Astrocyte (in vitro differentiated cells and primary cell): ENCODE results near the gene C5.

ENCODE experiments used
- CTCF ChIP-seq: IDR thresholded peaks from 2 replicates; pipeline ENCODE4 v1.5.1; 2011; ENCODE audit warnings: low read depth, mild to moderate bottlenecking, inconsistent platforms, low read length, moderate library complexity; ENCODE audit not compliant: insufficient read depth
- EZH2 ChIP-seq: IDR thresholded peaks from 2 replicates; pipeline ENCODE4 v1.6.1; 2012; ENCODE audit warnings: mild to moderate bottlenecking, low read length, inconsistent platforms; ENCODE audit not compliant: insufficient read depth

GRCh38 chr9:121048175-121048574, 1.9 kb downstream of the C5 start:
- TF ChIP-seq CTCF (no peak), EZH2 (no peak)
